Chondrocyte (in vitro differentiated cells): ENCODE data around the gene FTCD. TPM values are rescaled to one million over a fixed set of nuclear protein-coding genes. Genes with fewer than 3 reads are reported as not detected.

Source experiments
- DNase-seq: peaks from one replicate; pipeline ENCODE4 v3.0.0; 2021; ENCODE audit warnings: mixed read lengths, low spot score
- H3K27ac Mint-ChIP-seq: one replicate; pipeline ENCODE4 v1.8.0; 2021; ENCODE audit warnings: mild to moderate bottlenecking, moderate library complexity, mixed read lengths; ENCODE audit not compliant: unreplicated experiment
- H3K27me3 Mint-ChIP-seq: 2 replicates; pipeline ENCODE4 v1.8.0; 2021; ENCODE audit warnings: low read depth, mixed read lengths
- H3K36me3 Mint-ChIP-seq: 2 replicates; pipeline ENCODE4 v1.8.0; 2021; ENCODE audit warnings: low read depth, mixed read lengths
- H3K4me1 Mint-ChIP-seq: 2 replicates; pipeline ENCODE4 v1.8.0; 2021; ENCODE audit warnings: low read depth, mild to moderate bottlenecking, mixed read lengths
- H3K4me3 Mint-ChIP-seq: one replicate; pipeline ENCODE4 v1.8.0; 2021; ENCODE audit warnings: mild to moderate bottlenecking, moderate library complexity, mixed read lengths; ENCODE audit not compliant: unreplicated experiment
- H3K9me3 Mint-ChIP-seq: 2 replicates; pipeline ENCODE4 v1.8.0; 2021; ENCODE audit warnings: low read depth, mixed read lengths
- CTCF ChIP-seq: fragments of 200-600 bp; sonication (generic); IDR thresholded peaks from 2 replicates; pipeline ENCODE4 v1.5.0; 2021; ENCODE audit warnings: antibody characterized with exemption, mild to moderate bottlenecking, moderate library complexity
- total RNA-seq: library from RNA; stranded (reverse); gene quantifications from 3 replicates; pipeline ENCODE4 v1.2.1, GENCODE V29; 2021

The FTCD gene
- total RNA-seq, 1 donor from 2014 or later: 1.7 TPM

- H3K9me3 Mint-ChIP-seq: no peaks in the 10 kb centered on the region
- H3K27me3 Mint-ChIP-seq: no peaks in the 10 kb centered on the region
- no peak overlapping the region for H3K27ac Mint-ChIP-seq
- no peaks in the 10 kb centered on the region for H3K4me1 Mint-ChIP-seq
- no peaks in the 10 kb centered on the region for H3K36me3 Mint-ChIP-seq
- H3K4me3 Mint-ChIP-seq: no peak overlapping the region
- DNase-seq: peak; percentile 87
- TF ChIP-seq CTCF: no peak
These were observed 3.1 kb downstream of the FTCD start for GRCh38 chr21:46151989-46152926.

GRCh38 chr21:46151261-46151988 is 4.0 kb downstream of the FTCD start:
- no peaks in the 10 kb centered on the region for H3K9me3 Mint-ChIP-seq
- no peak overlapping the region for H3K4me3 Mint-ChIP-seq
- no peaks in the 10 kb centered on the region for H3K36me3 Mint-ChIP-seq
- no peaks in the 10 kb centered on the region for H3K4me1 Mint-ChIP-seq
- no peaks in the 10 kb centered on the region for H3K27me3 Mint-ChIP-seq
- no peak overlapping the region for H3K27ac Mint-ChIP-seq
- peak; percentile 92 for DNase-seq
- TF ChIP-seq CTCF: no peak

- Mint-ChIP-seq H3K9me3 (no peaks in the 10 kb centered on the region), H3K36me3 (no peaks in the 10 kb centered on the region), H3K27me3 (no peaks in the 10 kb centered on the region), H3K27ac (no peak overlapping the region), H3K4me1 (no peaks in the 10 kb centered on the region), H3K4me3 (no peak overlapping the region)
- no peak for TF ChIP-seq CTCF
- peak; percentile 76 for DNase-seq
These were observed 4.8 kb downstream of the FTCD start for GRCh38 chr21:46150491-46151121.

GRCh38 chr21:46150073-46150472 is 5.3 kb downstream of the FTCD start:
- no peak for TF ChIP-seq CTCF
- Mint-ChIP-seq H3K4me3 (no peak overlapping the region), H3K36me3 (no peaks in the 10 kb centered on the region), H3K27me3 (no peaks in the 10 kb centered on the region), H3K4me1 (no peaks in the 10 kb centered on the region), H3K9me3 (no peaks in the 10 kb centered on the region), H3K27ac (no peak overlapping the region)
- DNase-seq: peak; percentile 93
